Kidney tubule cell (primary cell): ENCODE data around the gene TMEM132D.

ENCODE experiments used
- DNase-seq: peaks from one replicate; pipeline ENCODE4 v3.0.0-alpha.2; 2018; ENCODE audit warnings: low spot score

The TMEM132D gene

DNA sequence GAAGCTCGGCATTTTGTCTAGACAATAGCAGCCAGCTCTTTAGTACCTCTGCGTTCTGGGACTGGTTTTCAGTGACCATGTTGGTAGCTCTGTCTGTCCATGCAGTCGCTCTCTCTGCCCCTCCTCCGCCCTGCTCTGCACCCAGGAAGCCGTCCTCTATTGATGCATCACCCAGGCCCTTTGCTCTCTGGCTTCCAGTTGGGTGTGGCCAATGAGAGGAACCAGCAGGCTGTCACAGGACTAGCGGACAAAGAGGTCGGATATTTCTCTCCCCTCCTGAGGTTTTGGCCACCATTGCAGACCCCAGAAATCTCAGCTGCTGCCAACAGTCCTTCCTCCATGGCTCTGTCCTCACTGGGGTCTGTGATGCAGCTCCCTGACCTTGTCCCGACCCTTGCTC, 180.6 kb downstream of the TMEM132D start:
- no peak for DNase-seq

DNA sequence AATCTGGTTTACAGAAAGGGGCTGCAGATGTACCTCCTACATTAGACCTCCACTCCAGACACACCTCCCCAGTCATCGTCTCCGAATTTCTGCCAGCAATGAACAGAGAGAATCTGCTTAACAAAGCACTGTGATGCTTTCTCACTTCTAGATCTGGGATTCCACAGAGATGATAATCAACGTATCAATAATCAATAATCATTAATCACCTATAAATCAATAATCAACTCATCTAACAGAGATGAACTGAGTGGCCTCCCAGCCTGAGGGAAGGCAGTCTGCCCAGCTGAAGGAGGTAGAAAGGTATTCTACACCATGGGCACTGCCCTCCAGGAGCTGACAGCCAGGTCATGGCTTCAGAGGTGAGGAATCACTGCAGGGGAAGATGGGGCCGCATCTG, 183.2 kb downstream of the TMEM132D start:
- no peak for DNase-seq

- DNase-seq: peak; percentile 1
These were observed 184.4 kb downstream of the TMEM132D start for GRCh38 chr12:129719416-129719815.

- DNase-seq: no peak
These were observed 186.4 kb downstream of the TMEM132D start for GRCh38 chr12:129717438-129717837.

DNA sequence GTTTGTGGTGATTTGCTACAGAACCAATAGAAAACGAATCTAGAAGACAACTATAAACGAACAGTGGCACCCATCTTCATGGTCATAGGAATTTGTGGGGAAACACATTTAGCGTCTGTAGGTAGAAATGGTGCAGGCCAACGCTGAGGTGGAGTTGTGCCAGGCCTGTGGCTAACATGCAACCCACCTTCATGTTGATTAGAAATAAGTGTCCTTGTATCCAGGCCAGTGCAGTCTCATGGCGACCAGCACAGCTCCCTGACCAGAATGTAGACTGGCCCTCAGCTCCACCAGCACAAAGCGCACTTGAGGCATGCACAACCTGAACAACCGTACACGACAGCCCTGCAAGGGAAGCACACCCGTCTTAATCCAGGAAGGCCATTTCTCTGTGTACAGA, 187.0 kb downstream of the TMEM132D start:
- no peak for DNase-seq

DNA sequence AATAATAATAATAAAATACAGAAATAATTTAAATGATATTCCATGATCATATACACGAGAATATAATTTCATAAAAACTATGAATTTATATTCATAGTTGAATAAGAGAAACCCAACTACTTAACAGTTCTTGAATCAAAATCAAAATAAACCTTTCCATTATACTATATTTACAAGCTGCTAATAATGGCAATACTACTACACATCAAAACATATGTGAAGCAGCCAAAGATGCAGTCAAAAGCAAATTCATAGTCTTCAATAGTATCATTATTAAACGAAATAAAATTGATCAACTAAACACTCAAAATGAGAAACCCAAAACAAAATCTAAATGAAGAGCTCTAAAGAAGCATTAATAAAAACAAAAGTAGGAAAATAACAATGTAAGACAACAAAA, 197.1 kb downstream of the TMEM132D start:
- no peak for DNase-seq

DNA sequence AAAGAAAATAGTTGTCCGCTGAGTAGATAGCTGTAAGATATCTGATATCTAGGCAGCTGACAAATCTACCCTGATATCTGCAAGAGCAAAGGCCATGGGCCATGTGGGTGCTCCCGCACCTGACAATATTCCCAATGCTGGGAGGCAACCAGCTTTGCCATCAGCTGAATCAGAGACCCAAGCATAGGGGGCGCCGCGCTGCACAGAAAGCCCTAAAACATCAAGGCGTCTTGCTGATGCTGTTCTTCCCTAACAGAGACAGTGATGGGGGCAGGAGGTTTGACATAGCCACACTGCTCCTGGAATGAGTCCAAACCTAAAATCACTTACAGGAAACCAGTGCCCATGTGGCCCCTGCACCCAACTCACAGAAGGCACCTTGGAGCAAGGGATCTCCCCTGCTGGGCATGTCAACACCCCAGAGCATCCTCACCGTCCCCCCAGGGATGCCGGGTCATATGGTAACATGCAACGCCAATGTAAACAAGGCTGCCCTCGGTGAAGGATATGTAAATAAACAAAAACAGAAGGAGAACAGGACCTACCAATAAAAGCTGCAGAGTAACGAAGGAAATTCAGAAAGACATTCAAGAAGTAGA, 199.5 kb downstream of the TMEM132D start:
- DNase-seq: no peak

- DNase-seq: no peak
These were observed 202.2 kb downstream of the TMEM132D start for GRCh38 chr12:129701631-129702101.

DNA sequence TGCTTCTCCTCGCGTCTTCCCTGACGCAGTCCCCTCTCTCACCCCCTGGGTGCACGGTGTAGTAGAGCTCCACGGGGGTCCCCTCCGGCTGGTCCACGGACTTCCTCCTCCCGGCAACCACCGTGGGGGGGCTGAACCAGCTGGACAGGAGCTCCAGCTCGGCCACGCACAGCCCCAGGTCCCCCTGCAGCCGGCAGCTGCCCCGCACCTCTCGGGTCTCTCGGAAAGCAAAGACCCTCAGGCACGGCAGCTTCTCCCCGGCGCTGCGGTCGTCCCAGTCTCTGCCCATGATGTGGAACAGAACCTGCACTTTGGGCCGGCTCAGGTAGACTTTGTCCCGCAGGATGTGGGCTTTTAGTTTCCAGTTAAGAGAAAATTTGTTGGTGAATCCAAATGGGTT, 203.8 kb downstream of the TMEM132D start:
- no peak for DNase-seq

- DNase-seq: no peak
These were observed 206.9 kb downstream of the TMEM132D start for GRCh38 chr12:129696926-129697325.

- no peak for DNase-seq
These were observed 207.4 kb downstream of the TMEM132D start for GRCh38 chr12:129696405-129696804.

- DNase-seq: no peak
These were observed 210.1 kb downstream of the TMEM132D start for GRCh38 chr12:129693731-129694130.

DNA sequence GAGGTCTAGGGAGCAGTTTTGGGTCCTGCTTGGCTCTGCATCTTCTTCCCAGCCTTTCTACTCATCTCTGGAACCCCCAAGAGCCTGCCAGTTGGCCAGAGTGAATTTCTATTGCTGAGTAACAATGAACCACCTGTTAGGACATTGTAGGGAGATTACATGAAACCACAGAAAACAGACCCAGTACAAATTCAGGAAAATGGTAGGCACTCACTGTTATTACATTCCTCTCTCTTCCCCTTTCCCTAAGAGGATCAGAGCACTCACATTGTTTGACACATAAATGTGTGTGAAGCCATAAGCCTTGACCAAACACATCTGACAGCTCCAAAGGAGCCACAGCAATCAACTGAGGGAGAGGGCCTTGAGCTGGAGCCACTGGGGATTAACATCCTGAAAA, 216.1 kb downstream of the TMEM132D start:
- DNase-seq: no peak

DNA sequence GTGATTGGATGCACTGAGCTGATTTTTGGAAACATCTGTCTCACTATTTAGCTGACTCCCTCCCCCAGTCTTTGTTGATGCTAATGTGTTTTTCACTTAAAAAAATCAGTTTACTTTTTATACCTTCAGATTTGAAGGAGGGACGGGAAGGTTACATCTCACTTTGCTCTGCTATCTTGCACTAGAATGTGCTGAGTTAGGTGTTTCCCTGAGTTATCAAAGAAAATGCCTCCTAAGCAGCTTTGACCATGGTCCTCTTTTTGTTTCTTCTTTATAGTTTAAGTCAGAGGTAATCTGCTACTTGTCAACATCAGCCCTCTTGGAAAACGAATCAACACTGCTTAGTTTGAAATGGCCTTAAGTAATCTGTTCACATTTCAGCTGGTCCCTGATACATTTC, 222.0 kb downstream of the TMEM132D start:
- no peak for DNase-seq

GRCh38 chr12:129681151-129681550, 222.7 kb downstream of the TMEM132D start:
- no peak for DNase-seq

DNA sequence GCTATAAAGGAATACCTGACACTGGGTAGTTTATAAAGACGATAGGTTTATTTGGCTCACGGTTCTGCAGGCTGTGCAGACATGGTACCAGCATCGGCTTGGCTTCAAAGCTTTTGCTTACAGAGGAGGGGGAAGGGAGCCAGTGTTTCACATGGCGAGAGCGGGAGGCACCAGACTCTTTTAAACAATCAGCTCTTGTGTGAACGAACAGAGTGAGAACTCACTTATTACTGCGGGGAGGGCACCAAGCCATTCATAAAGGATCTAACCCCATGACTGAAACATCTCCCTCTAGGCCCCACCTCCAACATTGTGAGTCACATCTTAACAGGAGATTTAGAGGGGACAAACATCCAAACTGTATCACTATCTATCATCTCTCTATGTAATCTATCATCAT, 227.4 kb downstream of the TMEM132D start:
- DNase-seq: no peak

DNA sequence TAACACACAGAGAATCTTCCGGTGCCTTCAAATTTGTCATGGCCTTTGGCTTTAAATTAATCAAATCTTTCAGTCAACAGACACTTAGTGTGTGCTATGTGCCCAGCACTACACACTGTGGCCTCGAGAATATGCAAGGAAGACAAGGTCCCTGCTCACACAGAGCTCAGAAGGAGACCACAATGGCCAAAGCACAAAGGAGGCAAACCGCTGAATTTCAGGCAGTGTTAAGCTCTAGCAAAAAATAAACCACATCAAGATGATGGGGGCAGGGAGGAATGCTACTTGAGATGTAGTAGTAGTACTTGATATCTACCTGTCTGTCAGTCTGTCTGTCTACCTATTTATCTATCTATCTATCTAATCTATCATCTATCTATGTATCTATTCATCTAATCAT, 227.9 kb downstream of the TMEM132D start:
- no peak for DNase-seq

- no peak for DNase-seq
These were observed 228.3 kb downstream of the TMEM132D start for GRCh38 chr12:129675496-129675895.

GRCh38 chr12:129673806-129674205, 230.0 kb downstream of the TMEM132D start:
- no peak for DNase-seq

- DNase-seq: no peak
These were observed 231.7 kb downstream of the TMEM132D start for GRCh38 chr12:129672110-129672509.

- no peak for DNase-seq
These were observed 233.4 kb downstream of the TMEM132D start for GRCh38 chr12:129670256-129670920.

DNA sequence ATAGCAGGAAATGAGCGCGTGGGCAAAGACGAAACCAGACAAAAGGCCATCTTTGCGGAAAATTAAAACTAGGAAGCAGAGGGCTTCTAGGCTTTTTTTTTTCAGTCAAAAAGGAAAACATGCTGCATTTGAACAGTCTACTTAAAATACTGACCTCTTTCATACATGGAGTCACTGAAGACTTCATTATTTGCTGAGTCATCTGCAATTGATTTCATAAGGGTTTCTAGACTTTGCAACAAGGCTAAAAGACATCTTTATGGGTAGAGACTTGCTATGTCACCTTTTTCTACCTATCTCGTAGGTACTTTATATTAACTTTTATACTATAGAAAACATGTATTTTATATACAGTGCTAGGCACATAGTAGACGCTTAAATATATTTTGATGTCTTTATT, 238.4 kb downstream of the TMEM132D start:
- DNase-seq: no peak

DNA sequence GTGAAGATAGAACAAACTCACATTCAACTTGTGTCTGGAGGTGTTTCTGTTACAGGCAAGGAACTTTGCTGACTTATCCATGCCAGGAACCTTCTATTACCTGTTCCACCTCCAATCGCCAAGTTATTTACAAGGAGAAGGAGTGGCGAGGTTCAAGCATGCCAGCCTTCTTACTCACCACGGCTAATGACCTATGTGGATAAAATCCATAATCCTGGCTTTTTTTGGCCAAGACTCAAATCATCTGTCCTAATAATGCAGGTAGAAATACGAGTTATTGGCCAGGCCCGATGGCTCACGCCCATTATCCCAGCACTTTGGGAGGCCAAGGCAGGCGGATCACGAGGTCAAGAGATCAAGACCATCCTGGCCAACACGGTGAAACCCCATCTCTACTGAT, 241.6 kb downstream of the TMEM132D start:
- DNase-seq: no peak

GRCh38 chr12:129660946-129661345, 242.9 kb downstream of the TMEM132D start:
- no peak for DNase-seq
